Measurements from ENCODE around the gene COPA.

DNA sequence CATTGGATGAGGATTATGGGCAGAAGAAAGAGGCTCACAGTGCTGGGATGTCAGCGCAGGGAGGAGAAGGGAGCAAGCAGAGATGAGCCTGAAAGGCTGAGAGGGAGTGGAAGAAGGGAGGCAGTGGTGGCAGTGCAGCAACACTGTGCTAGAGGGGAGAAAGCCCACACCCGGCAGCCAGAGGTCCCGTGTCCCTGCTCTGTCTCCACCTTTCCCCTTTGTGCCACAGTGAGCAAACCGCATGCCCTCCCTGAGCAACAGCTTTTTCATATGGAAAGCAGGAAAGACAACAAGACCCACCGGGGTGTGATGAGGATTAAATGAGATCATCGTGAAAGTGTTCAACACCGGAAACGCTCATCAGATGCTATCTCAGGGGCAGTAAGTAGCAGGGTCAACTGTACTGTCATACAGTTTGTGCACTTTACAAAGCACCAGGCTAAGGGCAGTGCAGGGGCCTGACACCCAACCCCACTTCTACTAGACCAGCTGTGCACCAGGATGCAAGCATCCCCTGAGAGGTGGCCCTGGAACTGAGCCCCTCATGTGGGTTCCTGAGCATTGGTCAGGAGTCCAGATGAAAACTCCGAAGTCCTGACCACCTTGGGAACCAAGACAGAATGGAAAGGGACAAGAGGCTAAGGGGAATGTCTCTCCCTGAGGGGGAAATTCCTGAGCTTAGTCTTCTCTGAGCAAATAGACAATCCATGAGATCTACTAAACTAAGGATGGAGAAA lies 32.9 kb upstream of the COPA start:
- no peak for TF ChIP-seq SP1 (IDR thresholded peaks at IDR 0.05)
- no peak for TF ChIP-seq NFRKB (IDR thresholded peaks at IDR 0.05)
- no peak for TF ChIP-seq FOXM1 (IDR thresholded peaks at IDR 0.05; ENCODE audit: borderline replicate concordance)
- TF ChIP-seq SUZ12 (IDR thresholded peaks at IDR 0.05), result no peak
- no peak for TF ChIP-seq FOXA1 (IDR thresholded peaks at IDR 0.05)
- no peak for TF ChIP-seq FOXK2 (IDR thresholded peaks at IDR 0.05)
- no peak for TF ChIP-seq ELF4 (IDR thresholded peaks at IDR 0.05)
- TF ChIP-seq LEF1 (IDR thresholded peaks at IDR 0.05; ENCODE audit: borderline replicate concordance), result no peak
- no peak for TF ChIP-seq L3MBTL2 (conservative IDR thresholded peaks at IDR 0.05)

Measured in HEK293T (cell line).